GM20000 (cell line): Measurements from ENCODE around the gene RNMT.

Experiments used
- DNase-seq: peaks from one replicate; pipeline ENCODE4 v3.0.0; 2012; ENCODE audit warnings: low spot score
- CTCF ChIP-seq: IDR thresholded peaks from 2 replicates; pipeline ENCODE4 v1.5.1; 2012; ENCODE audit warnings: mild to moderate bottlenecking, control low read depth; ENCODE audit errors: extremely low read depth, missing control alignments

The RNMT gene

DNA sequence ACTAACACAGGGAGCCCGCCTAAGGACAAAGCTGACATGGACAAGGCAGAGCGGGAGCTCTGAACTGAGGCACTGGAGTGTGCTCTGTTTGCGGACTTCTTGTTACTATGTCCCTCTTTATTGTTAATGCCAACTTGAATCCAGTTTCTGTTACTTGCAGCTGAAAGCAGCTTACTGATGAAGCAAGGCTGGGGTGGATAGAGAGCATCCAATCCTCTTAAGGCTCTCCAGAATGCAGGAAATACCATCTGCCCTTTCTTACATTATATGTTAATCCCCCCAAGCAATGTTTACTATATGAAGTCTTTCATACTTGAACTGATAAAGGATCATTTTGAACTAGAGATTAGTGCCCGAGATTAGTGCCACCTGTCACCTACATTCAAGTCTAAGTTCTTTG is 9.6 kb upstream of the RNMT start:
- no peak for TF ChIP-seq CTCF
- no peak for DNase-seq

GRCh38 chr18:13720123-13720522 is 6.3 kb upstream of the RNMT start:
- no peak for TF ChIP-seq CTCF
- DNase-seq = no peak

GRCh38 chr18:13720847-13721246 is 5.6 kb upstream of the RNMT start:
- no peak for DNase-seq

GRCh38 chr18:13725566-13726231 is 774 bp upstream of the RNMT start:
- TF ChIP-seq CTCF = no peak
- peak; percentile 12 for DNase-seq

More at GRCh38 chr18:13720847-13721246, 5.6 kb upstream of the RNMT start:
- no peak for TF ChIP-seq CTCF

- DNase-seq = peak; percentile 24
- no peak for TF ChIP-seq CTCF
Observed at GRCh38 chr18:13726972-13727331, 479 bp downstream of the RNMT start.

GRCh38 chr18:13730481-13730880 is 4.0 kb downstream of the RNMT start:
- DNase-seq = no peak
- no peak for TF ChIP-seq CTCF

DNA sequence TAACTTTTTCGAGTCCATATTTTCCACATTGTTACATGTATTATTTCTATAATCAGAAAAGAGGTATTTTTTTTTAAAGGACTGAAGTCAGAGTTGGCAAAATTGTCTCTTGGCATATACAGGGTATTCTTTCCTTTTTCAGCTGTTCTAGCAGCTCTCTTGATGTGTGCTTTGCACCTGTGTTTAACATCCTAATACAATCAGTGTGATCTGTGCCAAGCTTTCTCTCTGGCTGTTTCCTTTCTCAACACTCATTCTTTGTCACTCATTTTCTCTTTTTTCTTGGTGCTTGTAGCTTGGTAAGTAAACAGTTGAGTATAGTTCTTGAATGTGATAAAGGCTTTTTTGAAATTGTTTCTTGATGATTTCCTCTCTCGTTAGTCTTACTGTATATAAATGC is 9.2 kb downstream of the RNMT start:
- no peak for DNase-seq
- no peak for TF ChIP-seq CTCF
